WERI-Rb-1 (cell line): ENCODE results near the gene PLIN4.

Source experiments
- DNase-seq: peaks from one replicate; pipeline ENCODE4 v3.0.0-alpha.2; 2020
- H3K27ac ChIP-seq: fragments of 250-450 bp; sonication (Bioruptor Pico); 2 replicates; pipeline ENCODE4 v1.5.1; 2020; ENCODE audit warnings: mild to moderate bottlenecking, moderate library complexity
- H3K27me3 ChIP-seq: fragments of 250-450 bp; sonication (Bioruptor Pico); 2 replicates; pipeline ENCODE4 v1.5.1; 2021; ENCODE audit warnings: mild to moderate bottlenecking, low read depth, moderate library complexity; ENCODE audit not compliant: insufficient read depth, severe bottlenecking
- H3K36me3 ChIP-seq: fragments of 250-450 bp; sonication (Bioruptor Pico); 2 replicates; pipeline ENCODE4 v1.5.1; 2020; ENCODE audit warnings: mild to moderate bottlenecking, moderate library complexity
- H3K4me3 ChIP-seq: 2 replicates; pipeline ENCODE4 v1.5.1; 2011; ENCODE audit warnings: low read depth, mild to moderate bottlenecking, control low read depth, low read length
- H3K9me3 ChIP-seq: fragments of 250-450 bp; sonication (Bioruptor Pico); 2 replicates; pipeline ENCODE4 v1.5.1; 2021; ENCODE audit warnings: mild to moderate bottlenecking, moderate library complexity; ENCODE audit not compliant: severe bottlenecking
- CTCF ChIP-seq: IDR thresholded peaks from 2 replicates; pipeline ENCODE4 v1.5.1; 2011; ENCODE audit warnings: low read depth, mild to moderate bottlenecking, control low read depth, inconsistent platforms, low read length

PLIN4 gene

GRCh38 chr19:4454747-4455718, 63.3 kb downstream of the PLIN4 start:
- TF ChIP-seq CTCF = no peak
- no peaks in the 10 kb centered on the region for H3K27me3 ChIP-seq
- no peaks in the 10 kb centered on the region for H3K9me3 ChIP-seq
- peak overlapping the region; percentile 57 for H3K4me3 ChIP-seq
- DNase-seq = no peak
- peaks cover 46% of the 10 kb centered on the region for H3K36me3 ChIP-seq
- H3K27ac ChIP-seq = peak overlapping the region; percentile 94

GRCh38 chr19:4453232-4454179, 64.8 kb downstream of the PLIN4 start:
- Histone ChIP-seq H3K4me3 (no peak overlapping the region), H3K27me3 (no peaks in the 10 kb centered on the region), H3K9me3 (no peaks in the 10 kb centered on the region), H3K36me3 (peaks cover 56% of the 10 kb centered on the region), H3K27ac (peak overlapping the region; percentile 33; the same call in 1 of the 2 replicates)
- TF ChIP-seq CTCF = no peak
- no peak for DNase-seq

- 0 out of 2 replicates have a peak, but pooled peaks have one; percentile 4 for TF ChIP-seq CTCF
- H3K9me3 ChIP-seq = no peaks in the 10 kb centered on the region
- no peaks in the 10 kb centered on the region for H3K27me3 ChIP-seq
- H3K4me3 ChIP-seq = no peak overlapping the region
- H3K36me3 ChIP-seq = peaks cover 67% of the 10 kb centered on the region
- DNase-seq = no peak
- H3K27ac ChIP-seq = no peak overlapping the region; the same call in 1 of the 2 replicates
These were observed 65.9 kb downstream of the PLIN4 start for GRCh38 chr19:4452230-4452990.
